Ascending aorta (tissue), 2 donors: ENCODE measurements around the gene RASL11A. TPM values are rescaled to one million over a fixed set of nuclear protein-coding genes. Genes with fewer than 3 reads are reported as not detected.
A peak's percentile ranks its signal among the peaks of the same experiment; 100 is the strongest.

Source experiments
- DNase-seq, 2 donors: peaks; one replicate each; pipeline ENCODE4 v3.0.0-alpha.2; 2019; ENCODE audit warnings: low spot score in 2 of 2
- H3K27ac ChIP-seq, 2 donors: fragments of 200-600 bp; sonication (generic); one replicate each; pipeline ENCODE4 v1.5.1; 2016 to 2017; ENCODE audit warnings: mild to moderate bottlenecking in 1 of 2
- H3K27me3 ChIP-seq: fragments of 200-600 bp; sonication (generic); one replicate; pipeline ENCODE4 v1.5.1; 2017
- H3K36me3 ChIP-seq, 2 donors: fragments of 200-600 bp; sonication (generic); one replicate each; pipeline ENCODE4 v1.5.1; 2016
- H3K4me1 ChIP-seq, 2 donors: fragments of 200-600 bp; sonication (generic); one replicate each; pipeline ENCODE4 v1.5.1; 2016 to 2017; ENCODE audit warnings: mild to moderate bottlenecking in 1 of 2
- H3K4me3 ChIP-seq, 2 donors: fragments of 200-600 bp; sonication (generic); one replicate each; pipeline ENCODE4 v1.5.1; 2016 to 2017; ENCODE audit warnings: mild to moderate bottlenecking in 1 of 2
- H3K9me3 ChIP-seq, 2 donors: fragments of 200-600 bp; sonication (generic); one replicate each; pipeline ENCODE4 v1.5.1; 2016
- intact Hi-C: fragments of 100-400 bp; cut with DNase I; formaldehyde crosslinking; loops from one replicate; pipeline ENCODE4 v1.15.1; 2023
- total RNA-seq: library from RNA; depleted of rRNA; stranded (reverse); fragments of >200 nt; gene quantifications from one replicate; pipeline ENCODE4 v1.1.0, GENCODE V29; 2016
- TF ChIP-seq, protein P1 (sequence below), 3 experiments: fragments of 200-600 bp in 2 of 3; fragments of 450-650 bp in 1 of 3; sonication (generic) in 2 of 3; IDR thresholded peaks; one replicate each; pipeline ENCODE4 v1.5.1; 2016 to 2019; ENCODE audit warnings: antibody characterized with exemption in 3 of 3, mild to moderate bottlenecking in 1 of 3, moderate library complexity in 1 of 3

RASL11A gene
- total RNA-seq, 1 donor from 2014 or later: 50.4 TPM

DNA sequence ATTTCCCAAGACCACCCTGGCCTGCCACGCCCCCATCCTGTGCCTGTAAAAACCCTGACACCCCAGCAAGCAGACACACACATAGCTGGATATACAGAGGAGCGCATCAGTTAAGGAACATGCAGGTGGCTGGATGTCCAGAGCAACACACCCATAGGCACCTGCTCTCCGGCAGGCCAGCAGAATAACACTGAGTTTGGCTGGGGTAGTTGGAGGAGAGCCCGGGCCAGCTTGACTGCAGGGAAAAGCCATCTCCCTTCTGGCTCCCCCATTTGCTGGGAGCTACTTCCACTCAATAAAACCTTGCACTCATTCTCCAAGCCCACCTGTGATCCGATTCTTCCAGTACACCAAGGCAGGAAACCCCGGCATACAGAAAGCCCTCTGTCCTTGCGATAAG is 8.9 kb downstream of the RASL11A start:
- TF ChIP-seq, protein P1, sequence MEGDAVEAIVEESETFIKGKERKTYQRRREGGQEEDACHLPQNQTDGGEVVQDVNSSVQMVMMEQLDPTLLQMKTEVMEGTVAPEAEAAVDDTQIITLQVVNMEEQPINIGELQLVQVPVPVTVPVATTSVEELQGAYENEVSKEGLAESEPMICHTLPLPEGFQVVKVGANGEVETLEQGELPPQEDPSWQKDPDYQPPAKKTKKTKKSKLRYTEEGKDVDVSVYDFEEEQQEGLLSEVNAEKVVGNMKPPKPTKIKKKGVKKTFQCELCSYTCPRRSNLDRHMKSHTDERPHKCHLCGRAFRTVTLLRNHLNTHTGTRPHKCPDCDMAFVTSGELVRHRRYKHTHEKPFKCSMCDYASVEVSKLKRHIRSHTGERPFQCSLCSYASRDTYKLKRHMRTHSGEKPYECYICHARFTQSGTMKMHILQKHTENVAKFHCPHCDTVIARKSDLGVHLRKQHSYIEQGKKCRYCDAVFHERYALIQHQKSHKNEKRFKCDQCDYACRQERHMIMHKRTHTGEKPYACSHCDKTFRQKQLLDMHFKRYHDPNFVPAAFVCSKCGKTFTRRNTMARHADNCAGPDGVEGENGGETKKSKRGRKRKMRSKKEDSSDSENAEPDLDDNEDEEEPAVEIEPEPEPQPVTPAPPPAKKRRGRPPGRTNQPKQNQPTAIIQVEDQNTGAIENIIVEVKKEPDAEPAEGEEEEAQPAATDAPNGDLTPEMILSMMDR (IDR thresholded peaks at IDR 0.05): no peak
- Histone ChIP-seq H3K4me1 (peaks cover 0 to 10% of the 10 kb centered on the region in 2 donors), H3K36me3 (no peaks in the 10 kb centered on the region), H3K9me3 (no peaks in the 10 kb centered on the region), H3K27me3 (no peaks in the 10 kb centered on the region), H3K4me3 (no peak overlapping the region), H3K27ac (no peak overlapping the region)
- intact Hi-C loops: loop anchor here (10.0 kb wide), 1 partner anchor 855 kb away; the partner anchor contains the start of gene PAN3
- DNase-seq: no peak

- intact Hi-C loops: no loop called here
- peaks cover 0 to 4% of the 10 kb centered on the region in 2 donors for H3K4me1 ChIP-seq
- no peaks in the 10 kb centered on the region for H3K27me3 ChIP-seq
- H3K27ac ChIP-seq: no peak overlapping the region
- H3K9me3 ChIP-seq: no peaks in the 10 kb centered on the region
- DNase-seq: no peak
- no peaks in the 10 kb centered on the region for H3K36me3 ChIP-seq
- no peak overlapping the region for H3K4me3 ChIP-seq
- TF ChIP-seq, protein P1 (IDR thresholded peaks at IDR 0.05): no peak
Measured at GRCh38 chr13:27280009-27280656, 9.5 kb downstream of the RASL11A start.

DNA sequence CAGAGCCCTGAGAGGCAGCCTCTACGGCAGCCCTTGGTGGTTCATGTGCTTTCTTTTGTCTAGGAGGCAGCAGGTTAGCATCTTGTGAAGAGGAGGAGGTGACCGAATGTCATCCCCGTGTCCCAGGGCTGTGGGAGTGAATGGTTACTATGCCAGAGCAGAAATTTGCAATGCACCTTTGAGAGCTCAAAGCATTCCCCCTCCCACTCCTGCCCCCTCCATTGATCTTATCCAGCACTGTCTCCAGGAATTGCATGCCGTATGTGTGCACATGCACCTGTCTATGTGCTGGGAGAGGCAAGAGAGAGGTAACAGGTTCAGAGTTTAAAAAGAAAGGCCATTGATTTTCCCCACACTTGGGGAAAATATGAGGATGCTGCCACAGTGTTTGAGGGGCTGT is 10.2 kb downstream of the RASL11A start:
- intact Hi-C loops: no loop called here
- H3K4me1 ChIP-seq: no peaks in the 10 kb centered on the region
- H3K27ac ChIP-seq: no peak overlapping the region
- H3K4me3 ChIP-seq: no peak overlapping the region
- H3K9me3 ChIP-seq: no peaks in the 10 kb centered on the region
- H3K27me3 ChIP-seq: no peaks in the 10 kb centered on the region
- DNase-seq: no peak
- TF ChIP-seq, protein P1 (IDR thresholded peaks at IDR 0.05): no peak
- H3K36me3 ChIP-seq: no peaks in the 10 kb centered on the region

DNA sequence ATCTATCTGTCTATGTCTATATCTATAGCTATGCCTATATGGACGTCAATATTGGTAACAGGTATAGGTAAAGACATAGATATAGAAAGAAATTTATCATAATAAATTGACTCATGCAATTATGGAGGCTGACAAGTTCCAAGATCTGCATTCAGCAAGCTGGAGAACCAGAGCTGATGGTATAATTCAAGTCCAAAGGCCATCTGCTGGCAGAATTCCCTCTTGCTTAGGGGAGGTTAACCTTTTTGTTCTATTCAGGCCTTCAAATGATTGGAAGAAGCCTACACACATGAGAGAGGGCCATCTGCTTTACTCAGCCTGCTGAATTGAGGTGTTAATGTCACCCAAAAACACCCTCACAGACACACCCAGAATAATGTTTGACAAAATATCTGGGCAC is 10.8 kb downstream of the RASL11A start:
- H3K27ac ChIP-seq: no peak overlapping the region
- intact Hi-C loops: no loop called here
- no peak for DNase-seq
- no peaks in the 10 kb centered on the region for H3K27me3 ChIP-seq
- no peaks in the 10 kb centered on the region for H3K4me1 ChIP-seq
- no peaks in the 10 kb centered on the region for H3K36me3 ChIP-seq
- TF ChIP-seq, protein P1 (IDR thresholded peaks at IDR 0.05): no peak
- H3K4me3 ChIP-seq: no peak overlapping the region
- H3K9me3 ChIP-seq: no peaks in the 10 kb centered on the region

DNA sequence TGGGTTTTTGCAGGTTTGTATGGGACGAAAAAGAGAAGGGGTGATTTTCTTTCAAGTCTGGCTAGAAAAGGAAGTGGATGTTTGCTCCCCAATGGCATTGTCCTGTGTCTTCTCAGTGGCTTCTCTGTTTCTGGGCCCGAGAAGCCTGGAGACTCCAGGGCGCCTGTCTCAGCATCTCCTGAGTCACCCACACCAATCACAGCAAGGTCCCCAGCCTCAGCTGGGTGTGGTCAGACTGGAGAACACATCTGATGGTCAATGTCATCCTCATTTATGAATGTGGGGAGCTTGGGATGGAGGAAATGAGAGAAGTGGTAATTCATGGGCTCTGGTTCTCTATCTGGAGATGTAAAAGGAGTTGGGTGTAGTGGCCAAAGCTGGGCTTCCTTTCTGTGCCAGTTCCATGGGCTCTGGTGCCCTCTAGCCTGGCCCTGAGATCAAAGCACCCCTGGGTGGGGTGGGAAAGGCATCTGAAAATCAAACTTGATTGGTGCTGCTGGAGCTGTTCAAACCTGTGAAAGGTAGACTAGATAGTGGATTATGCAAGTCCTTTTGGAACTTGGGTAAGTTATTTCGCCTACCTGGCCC is 13.4 kb downstream of the RASL11A start:
- TF ChIP-seq, protein P1 (IDR thresholded peaks at IDR 0.05): peak; percentile 20 to 62 (median 45)
- no peak for DNase-seq
- no peaks in the 10 kb centered on the region for H3K36me3 ChIP-seq
- H3K27ac ChIP-seq: no peak overlapping the region
- intact Hi-C loops: no loop called here
- H3K9me3 ChIP-seq: no peaks in the 10 kb centered on the region
- H3K4me3 ChIP-seq: no peak overlapping the region
- H3K27me3 ChIP-seq: no peaks in the 10 kb centered on the region
- H3K4me1 ChIP-seq: peaks cover 0 to under 1% of the 10 kb centered on the region in 2 donors
